GM19467 (cell line): Measurements from ENCODE around the gene AFF2.
"Not testable (repeated sequence)": the region's sequence is repeated elsewhere in the genome, so short reads cannot be mapped to it uniquely, and the experiment has no call there.

Experiments
- ATAC-seq: cut with Tn5 transposase; IDR thresholded peaks from one replicate; pipeline ENCODE4 v1.9.1; 2021; ENCODE audit warnings: mild to moderate bottlenecking, moderate library complexity; ENCODE audit not compliant: unreplicated experiment

AFF2 gene

DNA sequence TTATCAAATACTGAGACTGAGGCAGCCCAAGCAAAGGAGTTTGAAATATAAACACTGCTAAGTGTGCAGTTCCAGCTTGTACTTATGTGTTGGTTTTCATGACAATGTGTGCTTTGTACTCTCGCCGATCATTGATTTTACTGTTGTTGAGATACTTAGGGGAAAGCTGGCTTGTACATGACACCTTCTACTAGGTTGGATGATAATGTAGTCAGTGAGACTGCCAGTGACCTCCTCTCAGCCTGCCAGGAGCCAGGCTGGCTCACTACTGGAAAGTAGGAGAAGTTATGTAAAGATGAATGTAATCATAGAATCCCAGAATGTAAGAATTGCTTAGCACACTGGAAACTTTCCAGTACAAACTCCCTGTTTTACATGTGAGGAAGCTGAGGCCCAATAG is 132.0 kb downstream of the AFF2 start:
- ATAC-seq = no peak

DNA sequence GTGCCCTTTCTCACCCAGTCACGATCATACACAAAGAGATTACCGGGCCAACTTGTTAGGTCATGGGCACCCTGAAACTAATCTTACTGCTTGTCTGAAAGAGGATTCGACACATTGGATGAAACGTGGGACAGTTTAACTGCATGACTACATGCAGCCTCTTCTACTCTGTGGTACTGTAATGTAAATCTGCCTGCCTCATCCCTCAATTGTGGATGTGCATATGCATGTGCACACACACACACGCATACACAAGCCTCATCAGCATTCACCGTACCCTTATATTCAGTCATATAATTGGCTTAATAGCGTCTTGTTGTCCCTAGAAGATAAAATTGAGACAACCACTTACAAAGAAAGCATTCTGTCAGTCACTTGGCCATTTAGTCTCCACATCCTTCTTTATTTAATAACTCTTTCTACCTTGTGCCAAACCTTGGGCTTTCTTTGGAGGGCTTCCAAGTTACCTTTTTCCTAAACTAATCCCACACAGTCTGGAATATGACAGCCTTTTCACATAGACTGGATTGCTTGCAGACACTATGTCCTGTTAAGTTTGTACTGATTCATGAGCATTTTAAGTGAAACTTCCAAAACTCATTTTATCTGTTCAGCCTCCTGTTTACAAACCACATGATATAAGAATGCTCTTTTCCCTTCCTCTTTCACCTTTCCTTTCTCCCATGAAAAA is 132.9 kb downstream of the AFF2 start:
- ATAC-seq = no peak

DNA sequence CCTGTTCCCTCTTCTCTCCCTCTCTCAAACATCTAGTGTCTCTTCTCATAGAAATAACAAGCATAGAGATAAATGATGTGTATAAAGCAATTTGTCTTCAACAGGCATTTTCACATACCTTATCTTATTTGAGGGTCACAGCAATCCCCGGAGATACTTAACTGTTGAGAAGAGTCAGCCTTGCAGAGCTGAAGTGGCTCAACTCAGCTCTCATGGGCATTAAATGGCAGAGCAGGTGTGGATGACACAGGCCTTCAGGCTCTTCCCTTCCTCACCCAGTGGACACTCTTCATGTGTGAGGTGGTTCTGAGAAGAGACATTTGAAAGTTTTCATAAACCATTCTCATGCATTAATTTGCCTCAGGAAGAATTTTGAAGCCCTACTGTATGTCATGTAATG is 134.2 kb downstream of the AFF2 start:
- no peak for ATAC-seq

DNA sequence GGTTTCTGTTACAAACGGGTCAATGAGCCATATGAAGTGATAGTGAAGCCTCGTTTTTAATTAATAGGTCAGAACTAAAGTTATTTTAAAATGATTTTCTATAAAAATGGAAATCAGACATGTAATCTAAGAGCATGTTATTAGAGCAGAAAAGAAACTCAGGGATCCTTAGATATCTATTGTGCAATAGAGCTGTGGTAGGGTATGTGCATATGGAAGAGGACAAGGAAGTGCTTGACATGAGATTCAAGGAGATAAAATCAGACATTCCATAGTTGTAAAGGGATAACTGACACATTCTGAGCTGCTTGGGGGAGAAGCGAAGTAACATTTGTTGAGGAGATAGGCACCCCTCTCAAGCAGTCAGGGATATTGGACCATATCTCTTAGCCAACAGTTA is 143.0 kb downstream of the AFF2 start:
- ATAC-seq = no peak

DNA sequence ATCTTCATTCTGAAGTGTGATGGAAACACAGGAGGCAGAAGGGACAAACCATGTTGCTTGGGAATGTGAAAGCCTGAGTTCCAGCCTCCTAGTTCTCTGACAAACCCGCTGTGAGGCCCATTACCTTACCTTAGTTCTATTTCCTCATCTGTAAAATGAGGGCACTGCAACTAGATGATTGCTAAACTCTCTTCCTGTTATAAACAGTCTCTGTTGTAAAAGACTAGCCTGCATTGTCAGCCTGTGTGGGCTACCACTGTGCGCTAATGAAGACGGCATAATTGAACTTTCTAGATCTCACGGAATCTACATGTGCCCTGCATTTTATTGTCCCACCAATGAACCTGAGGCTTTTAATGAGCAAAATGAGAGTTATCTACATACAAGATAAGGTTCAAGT is 147.2 kb downstream of the AFF2 start:
- ATAC-seq = no peak

DNA sequence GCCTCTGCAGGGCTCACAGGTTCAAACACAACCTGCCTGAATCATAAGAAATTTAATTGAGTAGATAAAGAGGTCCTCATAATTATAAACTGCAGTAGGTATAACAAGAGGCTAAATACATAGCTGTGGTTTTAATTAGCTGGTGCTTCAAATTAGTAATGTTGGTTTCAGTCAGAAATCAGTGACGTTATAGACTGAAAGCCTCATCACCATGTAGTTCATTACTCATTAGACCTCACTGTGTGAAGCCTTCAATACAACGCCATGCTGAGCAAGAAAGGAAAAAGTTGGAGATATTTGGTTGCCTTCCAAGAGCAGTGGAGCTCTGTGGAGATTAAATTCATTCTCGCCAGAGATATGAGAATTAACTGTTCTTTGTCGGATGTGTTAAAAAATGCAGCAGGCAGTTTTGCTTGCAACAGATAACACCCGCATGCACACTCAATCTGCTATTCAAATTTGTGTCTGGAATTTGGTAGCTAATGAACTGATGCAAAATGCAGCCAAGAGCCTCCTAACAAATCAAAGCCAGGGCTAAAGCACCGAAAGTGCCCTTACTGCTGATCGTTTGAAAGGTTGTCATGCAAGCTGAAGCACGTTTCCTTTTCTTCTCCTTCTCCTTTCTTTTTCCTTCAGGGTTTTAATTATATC is 148.9 kb downstream of the AFF2 start:
- ATAC-seq = no peak

DNA sequence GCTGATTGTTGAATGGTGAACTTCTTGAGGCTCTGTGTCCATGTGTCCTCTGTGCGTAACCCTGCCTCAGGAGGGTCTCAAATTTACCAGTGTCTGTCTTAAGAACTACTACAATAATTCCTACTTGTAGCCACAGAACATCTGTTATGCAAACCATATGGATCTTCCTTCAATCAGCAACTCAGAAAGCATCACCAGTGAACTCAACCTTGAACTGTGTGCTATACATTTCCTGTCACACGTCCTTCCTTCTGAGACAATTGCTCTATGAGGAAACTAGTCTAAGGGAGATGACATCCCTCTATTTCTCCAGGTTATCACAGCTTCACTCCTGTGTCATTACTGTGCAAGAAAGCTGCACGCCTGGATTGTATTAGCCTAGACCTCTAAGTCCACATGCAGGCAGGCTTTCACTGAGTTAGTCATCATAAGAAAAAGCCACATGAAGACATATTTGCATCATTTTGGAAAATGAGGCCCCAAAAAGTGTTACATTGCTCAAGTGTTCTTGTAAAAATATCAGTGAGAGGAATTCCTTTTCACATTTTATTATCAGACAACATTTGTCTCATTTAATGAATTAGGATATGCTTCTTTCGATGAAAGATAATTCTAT is 157.8 kb downstream of the AFF2 start:
- no peak for ATAC-seq

DNA sequence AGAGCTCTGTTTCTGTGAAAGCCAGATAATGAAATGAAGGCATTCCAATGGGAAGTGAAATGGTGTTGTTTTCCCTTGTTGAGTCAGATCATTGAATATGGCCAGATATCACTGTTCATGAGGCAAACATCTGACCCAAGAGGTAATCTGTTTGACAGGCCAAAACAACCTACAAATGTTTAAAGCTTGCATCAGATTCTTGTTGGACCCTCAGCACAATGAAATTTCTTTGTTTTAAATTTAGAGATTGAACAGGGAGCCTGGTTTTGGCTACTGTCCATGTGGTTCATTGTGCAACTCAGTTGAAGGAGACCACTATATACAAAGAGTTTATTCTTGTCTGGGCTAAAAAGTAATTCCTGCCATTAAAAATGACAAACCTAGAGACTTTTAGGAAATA is 159.1 kb downstream of the AFF2 start:
- ATAC-seq = no peak

DNA sequence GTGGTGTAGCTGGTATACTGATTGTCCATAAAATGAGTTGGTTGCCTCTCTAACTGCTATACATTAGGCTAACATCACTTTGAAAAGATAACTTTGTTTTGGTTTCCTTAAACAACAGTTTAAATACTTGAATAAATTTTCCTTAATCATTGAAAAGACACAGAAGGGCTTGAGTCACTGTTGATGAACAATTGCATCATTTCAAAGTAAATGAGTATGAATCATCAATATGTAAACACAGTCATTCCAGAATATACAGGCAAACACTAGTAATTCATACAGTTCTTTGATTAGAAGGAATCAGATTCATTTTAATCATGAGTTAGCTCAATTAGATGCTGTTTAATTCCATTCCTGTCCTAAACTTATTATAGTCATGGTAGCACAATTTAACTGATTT is 160.6 kb downstream of the AFF2 start:
- ATAC-seq = no peak

DNA sequence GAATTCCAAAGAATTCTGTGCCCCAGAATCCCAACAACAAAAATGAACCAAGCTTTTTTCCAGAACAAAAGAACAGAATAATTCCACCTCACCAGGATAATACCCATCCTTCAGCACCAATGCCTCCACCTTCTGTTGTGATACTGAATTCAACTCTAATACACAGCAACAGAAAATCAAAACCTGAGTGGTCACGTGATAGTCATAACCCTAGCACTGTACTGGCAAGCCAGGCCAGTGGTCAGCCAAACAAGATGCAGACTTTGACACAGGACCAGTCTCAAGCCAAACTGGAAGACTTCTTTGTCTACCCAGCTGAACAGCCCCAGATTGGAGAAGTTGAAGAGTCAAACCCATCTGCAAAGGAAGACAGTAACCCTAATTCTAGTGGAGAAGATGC is 161.6 kb downstream of the AFF2 start:
- ATAC-seq = no peak

DNA sequence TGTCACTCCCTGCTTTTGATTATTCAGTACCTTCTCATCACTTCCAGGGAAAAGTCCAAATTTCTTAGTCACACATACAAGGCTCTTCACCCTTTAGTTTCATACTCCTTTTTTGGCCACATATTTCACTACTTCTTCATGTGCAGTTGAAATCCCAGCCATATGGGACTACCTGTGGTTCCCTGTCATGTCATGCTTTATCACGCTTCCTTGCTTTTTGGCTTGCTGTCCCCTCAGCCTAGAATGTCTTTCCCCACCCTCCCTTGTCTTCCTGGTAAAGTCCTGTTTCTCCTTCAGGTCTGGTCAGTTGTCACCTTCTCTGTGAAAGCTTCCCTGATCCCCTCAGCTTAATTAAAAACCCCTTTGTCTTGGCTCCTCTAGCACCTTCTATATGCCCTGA is 163.8 kb downstream of the AFF2 start:
- no peak for ATAC-seq

DNA sequence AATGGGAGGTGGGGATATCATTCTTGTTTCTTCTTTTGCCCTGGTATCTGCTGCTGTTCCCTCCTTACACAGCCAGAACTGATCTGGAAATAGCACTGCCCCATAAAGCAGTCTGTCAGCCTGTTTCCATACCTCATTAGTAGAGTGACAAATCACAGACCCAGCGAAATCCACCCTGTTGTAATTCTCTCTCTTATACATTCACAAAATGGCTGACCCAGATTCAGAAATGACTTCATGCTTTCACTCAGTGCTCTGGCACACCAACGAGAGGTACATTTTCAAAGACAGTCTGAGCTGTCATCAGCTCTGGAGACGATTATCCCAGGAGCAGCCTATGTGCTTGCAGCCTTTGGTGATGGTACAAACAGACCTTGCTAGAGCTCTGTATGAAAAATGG is 164.6 kb downstream of the AFF2 start:
- ATAC-seq = no peak

DNA sequence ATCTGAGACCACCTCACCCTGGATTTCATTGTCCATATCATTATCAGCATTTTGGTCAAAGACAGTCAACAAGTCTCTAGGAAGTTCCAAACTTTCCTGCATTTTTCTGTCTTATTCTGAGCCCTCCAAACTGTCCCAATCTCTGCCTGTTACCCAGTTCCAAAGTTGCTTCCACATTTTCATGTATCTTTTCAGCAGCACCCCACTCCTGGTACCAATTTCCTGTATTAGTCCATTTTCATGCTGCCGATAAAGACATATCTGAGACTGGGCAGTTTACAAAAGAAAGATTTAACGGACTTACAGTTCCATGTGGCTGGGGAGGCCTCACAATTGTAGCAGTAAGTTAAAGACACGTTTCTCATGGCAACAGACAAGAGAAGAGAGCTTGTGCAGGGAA is 168.8 kb downstream of the AFF2 start:
- not testable (repeated sequence) for ATAC-seq

DNA sequence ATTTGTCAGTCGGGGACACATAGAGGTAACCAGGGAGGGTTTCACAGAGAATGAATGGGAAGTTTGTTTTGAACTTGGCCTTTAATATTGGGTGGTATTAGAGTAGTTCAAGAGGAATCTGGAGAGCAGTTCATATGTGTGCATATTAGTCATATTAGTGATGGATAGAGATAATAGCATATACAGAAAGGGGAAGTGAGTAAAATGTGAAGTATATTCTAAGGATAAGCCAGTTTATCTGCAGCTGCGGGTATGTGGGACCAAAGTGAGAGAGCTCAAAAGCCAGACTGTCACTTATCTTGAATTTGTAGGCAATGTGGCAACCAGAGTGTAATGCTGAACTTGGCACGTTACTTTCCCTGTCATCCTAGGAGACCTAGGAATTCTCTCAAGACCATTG is 169.9 kb downstream of the AFF2 start:
- no peak for ATAC-seq

DNA sequence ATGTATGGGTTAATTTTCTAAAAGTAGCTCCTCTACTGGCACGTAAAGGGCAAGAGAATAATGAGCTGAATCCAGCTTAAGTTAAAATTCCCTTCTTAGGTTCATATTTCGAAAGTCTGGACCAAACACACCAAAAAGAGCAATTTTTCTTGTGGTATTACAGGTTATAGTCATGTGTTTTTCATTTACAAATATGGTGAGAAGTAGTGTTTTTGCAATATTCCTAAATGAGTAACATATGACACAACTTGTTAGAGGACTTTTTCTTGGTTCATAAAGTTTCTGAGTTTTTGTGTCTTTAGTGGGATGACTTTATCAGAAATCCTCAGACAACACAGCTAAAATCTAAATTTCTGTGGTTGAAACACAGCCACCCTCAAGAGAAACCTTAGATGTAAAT is 172.1 kb downstream of the AFF2 start:
- no peak for ATAC-seq

DNA sequence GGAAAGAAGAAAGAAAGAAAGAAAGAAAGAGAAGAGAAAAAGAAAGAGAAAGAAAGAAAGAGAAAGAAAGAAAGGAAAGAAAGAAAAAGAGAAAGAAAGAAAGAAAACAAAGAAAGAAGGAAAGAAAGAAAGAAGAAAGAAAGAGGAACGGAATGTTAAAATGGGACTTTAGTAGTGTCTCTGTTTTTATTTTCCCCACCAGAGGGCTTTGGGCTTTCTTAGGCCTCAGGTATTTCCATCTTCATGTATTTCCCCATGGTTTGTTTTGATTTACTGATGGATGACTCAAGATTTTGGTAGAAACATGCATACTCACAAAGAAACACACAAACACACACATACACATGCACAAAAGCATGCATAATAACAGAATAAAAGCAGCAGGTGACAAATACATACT is 181.2 kb downstream of the AFF2 start:
- ATAC-seq = no peak

DNA sequence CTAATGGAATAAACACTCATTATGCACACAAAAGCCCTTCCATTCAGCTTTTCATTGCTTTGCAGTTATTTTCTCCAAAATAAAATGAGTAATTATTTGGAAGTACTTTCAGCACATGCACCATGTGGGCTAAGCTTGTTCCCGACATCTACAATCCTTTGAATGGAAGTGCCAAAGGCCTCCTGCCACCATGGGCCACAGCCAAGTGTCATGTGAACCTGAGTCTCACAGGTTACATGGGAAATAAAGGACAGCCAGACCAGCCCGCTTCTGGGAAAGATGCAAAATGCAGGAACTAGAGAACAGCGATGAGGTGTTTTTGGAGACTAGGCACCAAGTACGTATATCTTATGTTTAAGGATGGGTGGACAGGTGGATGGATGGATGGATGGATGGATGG is 181.8 kb downstream of the AFF2 start:
- ATAC-seq = no peak

DNA sequence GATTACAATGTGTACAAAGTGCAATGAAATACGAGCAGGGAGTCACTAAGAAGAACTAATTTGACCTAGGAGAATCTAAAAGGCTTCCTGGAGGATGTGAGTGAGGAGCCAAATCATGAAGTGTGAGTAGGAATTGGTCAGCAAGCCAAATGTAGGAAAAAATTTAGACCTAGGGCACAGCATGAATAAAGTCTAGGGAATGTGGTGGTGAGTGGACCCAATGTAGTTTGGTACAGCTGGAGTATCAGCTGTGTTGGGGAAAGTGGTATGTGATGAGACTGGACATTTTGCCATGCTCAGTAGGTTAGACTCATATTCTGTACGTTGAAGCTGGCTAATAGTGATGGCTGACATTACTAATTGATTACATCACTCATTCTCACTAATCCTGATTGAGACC is 191.0 kb downstream of the AFF2 start:
- ATAC-seq = no peak

DNA sequence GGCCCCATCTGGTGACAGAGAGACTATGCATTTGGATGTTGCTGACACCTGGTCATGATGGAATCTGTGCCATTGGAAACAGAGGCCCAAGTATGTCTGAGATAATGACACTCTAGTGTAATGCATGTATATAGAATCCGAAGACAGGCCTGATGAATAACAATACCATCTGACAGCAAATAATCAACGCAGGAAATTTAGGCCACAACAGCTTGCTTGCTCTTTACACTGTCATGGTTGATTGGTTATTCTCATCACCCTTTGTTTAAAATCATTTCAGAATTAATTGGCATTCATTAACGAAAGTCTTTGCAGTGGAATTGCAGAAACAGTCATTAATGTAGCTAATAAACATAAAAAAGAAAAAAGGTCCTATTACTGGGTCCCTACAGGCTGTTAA is 194.8 kb downstream of the AFF2 start:
- ATAC-seq = no peak

DNA sequence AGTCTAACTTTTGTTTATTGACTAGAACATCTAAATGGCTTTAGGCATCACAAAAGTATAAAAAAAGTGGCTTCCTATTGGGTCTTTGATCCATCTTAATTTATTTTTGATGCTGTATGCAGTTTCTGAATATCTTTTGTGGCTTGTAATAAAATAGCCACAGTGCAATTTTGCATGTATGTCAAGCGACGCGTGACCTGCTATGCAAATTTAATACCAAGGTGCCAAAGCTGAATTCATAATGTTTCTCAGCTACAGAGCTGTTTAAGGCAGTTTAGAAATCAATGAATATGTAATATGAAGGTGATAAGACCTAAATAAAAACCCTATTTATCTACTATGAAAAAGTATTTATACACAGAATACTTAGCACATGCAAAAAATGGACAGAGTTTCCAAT is 197.8 kb downstream of the AFF2 start:
- ATAC-seq = no peak

DNA sequence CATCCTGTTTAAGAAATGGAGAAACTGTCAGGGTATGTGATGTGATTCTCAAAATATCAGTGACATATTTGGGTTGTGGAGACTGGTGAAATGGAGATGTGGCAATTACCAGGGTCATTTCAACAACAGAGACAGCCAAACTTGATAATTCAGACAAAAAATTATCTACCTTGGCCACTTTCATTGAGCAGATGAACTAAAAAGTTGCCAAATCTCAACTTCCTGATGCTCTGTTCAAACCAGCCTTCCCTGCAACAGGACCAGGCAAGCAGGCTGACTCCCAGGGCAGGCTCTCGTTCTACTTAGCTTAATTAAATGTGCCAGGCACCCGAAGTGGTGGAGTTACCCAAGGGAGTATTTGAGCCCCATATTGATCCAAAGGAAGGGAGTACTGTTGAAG is 199.6 kb downstream of the AFF2 start:
- no peak for ATAC-seq

DNA sequence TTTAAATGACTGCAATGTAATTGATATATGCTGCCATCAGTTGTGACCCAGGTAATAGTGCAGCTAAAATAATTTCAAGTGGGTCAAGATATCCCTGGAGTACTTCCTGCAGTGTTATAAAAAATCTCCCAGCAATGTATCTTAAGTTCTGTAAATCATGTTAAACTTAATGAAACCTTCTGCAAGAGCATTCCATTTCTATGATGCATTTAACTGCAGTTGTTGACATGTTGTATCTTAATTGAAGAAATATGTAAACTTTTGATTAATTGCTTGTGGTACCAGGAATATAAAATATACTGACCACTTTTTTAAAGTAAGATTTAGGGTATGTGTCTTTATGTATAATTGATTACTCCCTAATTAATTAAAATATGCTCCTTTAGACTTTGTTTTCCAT is 213.6 kb downstream of the AFF2 start:
- ATAC-seq = no peak

DNA sequence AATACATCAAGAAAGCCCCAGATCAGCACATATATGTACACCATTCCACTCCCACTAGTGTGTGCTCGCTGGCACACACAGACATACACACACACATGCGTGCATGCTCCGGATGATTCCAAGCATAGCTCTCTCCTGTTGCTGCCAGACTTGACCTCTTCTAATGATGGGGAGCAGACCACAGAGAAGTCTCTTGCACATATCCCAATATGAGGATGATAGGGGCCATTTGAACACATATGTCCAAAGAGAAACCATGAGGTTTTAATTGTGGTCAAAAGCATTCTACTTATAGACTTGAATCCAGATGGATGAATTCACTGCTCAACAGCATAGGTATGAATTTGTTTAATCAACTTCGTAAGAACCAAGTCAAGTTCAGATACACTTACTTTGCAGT is 214.9 kb downstream of the AFF2 start:
- ATAC-seq = no peak
